ENCODE results near the gene TNIK. TPM values are rescaled to one million over a fixed set of nuclear protein-coding genes. Genes with fewer than 3 reads are reported as not detected.
"Not testable (repeated sequence)": the region's sequence is repeated elsewhere in the genome, so short reads cannot be mapped to it uniquely, and the experiment has no call there.

The TNIK gene
- polyA plus RNA-seq, 1 donor from 2014 or later: 19.3 TPM

DNA sequence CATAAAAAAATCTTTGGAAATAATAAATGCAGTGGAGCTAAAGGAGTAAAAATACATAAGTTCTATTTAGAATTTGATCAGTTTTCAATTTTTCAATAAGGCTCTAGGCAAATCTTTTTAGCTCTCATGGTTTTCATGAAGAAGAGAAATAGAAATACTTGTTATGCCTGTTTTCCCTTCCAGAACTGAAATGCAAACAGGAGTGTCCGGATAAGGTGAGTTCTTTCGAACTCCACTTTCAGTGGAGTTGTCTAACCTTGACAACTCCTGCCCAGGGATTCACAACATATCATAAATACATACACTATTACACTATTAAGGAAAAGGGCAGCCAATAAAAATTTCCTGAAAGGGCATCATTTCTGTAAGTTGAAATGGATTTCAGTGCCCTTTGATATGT, 217.3 kb downstream of the TNIK start:
- no peaks in the 10 kb centered on the region for H3K9me2 ChIP-seq (ENCODE audit: insufficient read depth, low read length)
- H2AFZ ChIP-seq (ENCODE audit: low read depth, low read length): no peak overlapping the region
- H3K4me2 ChIP-seq (ENCODE audit: low read length): no peak overlapping the region
- no peak overlapping the region for H3K4me3 ChIP-seq (ENCODE audit: low read length)
- H3K36me3 ChIP-seq (ENCODE audit: insufficient read depth, low read length): no peaks in the 10 kb centered on the region
- no peaks in the 10 kb centered on the region for H3K79me2 ChIP-seq (replicated peaks; ENCODE audit: insufficient read depth, low read length)
- TF ChIP-seq, protein P1, sequence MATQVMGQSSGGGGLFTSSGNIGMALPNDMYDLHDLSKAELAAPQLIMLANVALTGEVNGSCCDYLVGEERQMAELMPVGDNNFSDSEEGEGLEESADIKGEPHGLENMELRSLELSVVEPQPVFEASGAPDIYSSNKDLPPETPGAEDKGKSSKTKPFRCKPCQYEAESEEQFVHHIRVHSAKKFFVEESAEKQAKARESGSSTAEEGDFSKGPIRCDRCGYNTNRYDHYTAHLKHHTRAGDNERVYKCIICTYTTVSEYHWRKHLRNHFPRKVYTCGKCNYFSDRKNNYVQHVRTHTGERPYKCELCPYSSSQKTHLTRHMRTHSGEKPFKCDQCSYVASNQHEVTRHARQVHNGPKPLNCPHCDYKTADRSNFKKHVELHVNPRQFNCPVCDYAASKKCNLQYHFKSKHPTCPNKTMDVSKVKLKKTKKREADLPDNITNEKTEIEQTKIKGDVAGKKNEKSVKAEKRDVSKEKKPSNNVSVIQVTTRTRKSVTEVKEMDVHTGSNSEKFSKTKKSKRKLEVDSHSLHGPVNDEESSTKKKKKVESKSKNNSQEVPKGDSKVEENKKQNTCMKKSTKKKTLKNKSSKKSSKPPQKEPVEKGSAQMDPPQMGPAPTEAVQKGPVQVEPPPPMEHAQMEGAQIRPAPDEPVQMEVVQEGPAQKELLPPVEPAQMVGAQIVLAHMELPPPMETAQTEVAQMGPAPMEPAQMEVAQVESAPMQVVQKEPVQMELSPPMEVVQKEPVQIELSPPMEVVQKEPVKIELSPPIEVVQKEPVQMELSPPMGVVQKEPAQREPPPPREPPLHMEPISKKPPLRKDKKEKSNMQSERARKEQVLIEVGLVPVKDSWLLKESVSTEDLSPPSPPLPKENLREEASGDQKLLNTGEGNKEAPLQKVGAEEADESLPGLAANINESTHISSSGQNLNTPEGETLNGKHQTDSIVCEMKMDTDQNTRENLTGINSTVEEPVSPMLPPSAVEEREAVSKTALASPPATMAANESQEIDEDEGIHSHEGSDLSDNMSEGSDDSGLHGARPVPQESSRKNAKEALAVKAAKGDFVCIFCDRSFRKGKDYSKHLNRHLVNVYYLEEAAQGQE (IDR thresholded peaks at IDR 0.05; ENCODE audit: borderline replicate concordance): no peak
- TF ChIP-seq MXI1 (conservative IDR thresholded peaks at IDR 0.05; ENCODE audit: poor library complexity, severe bottlenecking) (no peak), RAD21 (conservative IDR thresholded peaks at IDR 0.05) (no peak), EP300 (conservative IDR thresholded peaks at IDR 0.05; ENCODE audit: poor library complexity, severe bottlenecking) (no peak), SMC3 (conservative IDR thresholded peaks at IDR 0.05; ENCODE audit: poor library complexity) (no peak), POLR2AphosphoS5 (IDR thresholded peaks at IDR 0.05) (no peak), EZH2 (IDR thresholded peaks at IDR 0.05; ENCODE audit: borderline replicate concordance, insufficient read depth, low read length, poor library complexity, severe bottlenecking) (no peak), TAF1 (IDR thresholded peaks at IDR 0.05; ENCODE audit: low read depth) (no peak)
- TF ChIP-seq, protein P2, sequence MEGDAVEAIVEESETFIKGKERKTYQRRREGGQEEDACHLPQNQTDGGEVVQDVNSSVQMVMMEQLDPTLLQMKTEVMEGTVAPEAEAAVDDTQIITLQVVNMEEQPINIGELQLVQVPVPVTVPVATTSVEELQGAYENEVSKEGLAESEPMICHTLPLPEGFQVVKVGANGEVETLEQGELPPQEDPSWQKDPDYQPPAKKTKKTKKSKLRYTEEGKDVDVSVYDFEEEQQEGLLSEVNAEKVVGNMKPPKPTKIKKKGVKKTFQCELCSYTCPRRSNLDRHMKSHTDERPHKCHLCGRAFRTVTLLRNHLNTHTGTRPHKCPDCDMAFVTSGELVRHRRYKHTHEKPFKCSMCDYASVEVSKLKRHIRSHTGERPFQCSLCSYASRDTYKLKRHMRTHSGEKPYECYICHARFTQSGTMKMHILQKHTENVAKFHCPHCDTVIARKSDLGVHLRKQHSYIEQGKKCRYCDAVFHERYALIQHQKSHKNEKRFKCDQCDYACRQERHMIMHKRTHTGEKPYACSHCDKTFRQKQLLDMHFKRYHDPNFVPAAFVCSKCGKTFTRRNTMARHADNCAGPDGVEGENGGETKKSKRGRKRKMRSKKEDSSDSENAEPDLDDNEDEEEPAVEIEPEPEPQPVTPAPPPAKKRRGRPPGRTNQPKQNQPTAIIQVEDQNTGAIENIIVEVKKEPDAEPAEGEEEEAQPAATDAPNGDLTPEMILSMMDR (IDR thresholded peaks at IDR 0.05; ENCODE audit: poor library complexity, severe bottlenecking): no peak
- H3K27me3 ChIP-seq (ENCODE audit: insufficient read depth, low read depth, low read length): no peaks in the 10 kb centered on the region
- H3K9me3 ChIP-seq (ENCODE audit: low read length): no peaks in the 10 kb centered on the region
- H3F3A ChIP-seq (ENCODE audit: insufficient read depth, low read length, poor library complexity, severe bottlenecking): no peaks in the 10 kb centered on the region
- H3K9ac ChIP-seq (ENCODE audit: low read length): no peak overlapping the region
- H3K27ac ChIP-seq (ENCODE audit: low read length): no peak overlapping the region
- H4K20me1 ChIP-seq (ENCODE audit: insufficient read depth): no peaks in the 10 kb centered on the region

DNA sequence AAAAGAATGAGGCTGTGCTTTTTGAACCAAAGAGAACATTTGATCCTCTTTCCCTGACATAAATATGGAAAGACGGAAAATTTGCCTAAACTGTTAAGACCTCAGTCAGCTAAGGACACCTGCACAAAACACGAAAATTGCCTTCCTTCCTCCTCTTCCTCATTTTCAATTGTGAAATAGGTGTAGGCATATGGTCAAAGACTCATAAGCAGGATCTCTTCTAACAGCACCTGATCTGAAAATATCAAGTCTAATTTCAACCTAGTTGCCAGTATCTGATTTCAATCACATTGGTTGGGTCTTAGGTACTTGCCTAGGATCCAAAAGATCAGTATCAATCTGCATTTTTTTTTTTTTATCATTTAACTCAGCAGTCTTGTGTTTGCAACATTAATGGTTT, 218.0 kb downstream of the TNIK start:
- Histone ChIP-seq H4K20me1 (ENCODE audit: insufficient read depth) (no peaks in the 10 kb centered on the region), H3F3A (ENCODE audit: insufficient read depth, low read length, poor library complexity, severe bottlenecking) (no peaks in the 10 kb centered on the region), H3K4me3 (ENCODE audit: low read length) (no peak overlapping the region), H3K4me2 (ENCODE audit: low read length) (no peak overlapping the region), H3K36me3 (ENCODE audit: insufficient read depth, low read length) (no peaks in the 10 kb centered on the region), H3K27me3 (ENCODE audit: insufficient read depth, low read depth, low read length) (no peaks in the 10 kb centered on the region), H2AFZ (ENCODE audit: low read depth, low read length) (no peak overlapping the region), H3K9ac (ENCODE audit: low read length) (no peak overlapping the region), H3K79me2 (replicated peaks; ENCODE audit: insufficient read depth, low read length) (no peaks in the 10 kb centered on the region), H3K9me3 (ENCODE audit: low read length) (no peaks in the 10 kb centered on the region), H3K9me2 (ENCODE audit: insufficient read depth, low read length) (no peaks in the 10 kb centered on the region), H3K27ac (ENCODE audit: low read length) (no peak overlapping the region)
- TF ChIP-seq EZH2 (IDR thresholded peaks at IDR 0.05; ENCODE audit: borderline replicate concordance, insufficient read depth, low read length, poor library complexity, severe bottlenecking) (no peak), POLR2AphosphoS5 (IDR thresholded peaks at IDR 0.05) (no peak), TAF1 (IDR thresholded peaks at IDR 0.05; ENCODE audit: low read depth) (no peak), MXI1 (conservative IDR thresholded peaks at IDR 0.05; ENCODE audit: poor library complexity, severe bottlenecking) (no peak), SMC3 (conservative IDR thresholded peaks at IDR 0.05; ENCODE audit: poor library complexity) (no peak), EP300 (conservative IDR thresholded peaks at IDR 0.05; ENCODE audit: poor library complexity, severe bottlenecking) (no peak), RAD21 (conservative IDR thresholded peaks at IDR 0.05) (no peak)
- TF ChIP-seq, protein P2 (IDR thresholded peaks at IDR 0.05; ENCODE audit: poor library complexity, severe bottlenecking): no peak
- TF ChIP-seq, protein P1 (IDR thresholded peaks at IDR 0.05; ENCODE audit: borderline replicate concordance): no peak

DNA sequence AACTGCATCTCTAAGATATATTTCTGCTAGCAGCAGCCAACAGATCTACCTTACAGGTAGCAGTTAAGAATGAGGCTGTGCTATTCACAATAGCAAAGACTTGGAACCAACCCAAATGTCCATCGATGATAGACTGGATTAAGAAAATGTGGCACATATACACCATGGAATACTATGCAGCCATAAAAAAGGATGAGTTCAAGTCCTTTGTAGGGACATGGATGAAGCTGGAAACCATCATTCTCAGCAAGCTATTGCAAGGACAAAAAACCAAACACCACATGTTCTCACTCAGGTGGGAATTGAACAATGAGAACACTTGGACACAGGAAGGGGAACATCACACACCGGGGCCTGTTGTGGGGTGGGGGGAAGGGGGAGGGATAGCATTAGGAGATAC, 218.6 kb downstream of the TNIK start:
- H3K9me3 ChIP-seq (ENCODE audit: low read length); H3F3A ChIP-seq (ENCODE audit: insufficient read depth, low read length, poor library complexity, severe bottlenecking); H3K9ac ChIP-seq (ENCODE audit: low read length); H3K79me2 ChIP-seq (replicated peaks; ENCODE audit: insufficient read depth, low read length); H3K9me2 ChIP-seq (ENCODE audit: insufficient read depth, low read length); H4K20me1 ChIP-seq (ENCODE audit: insufficient read depth); H3K4me3 ChIP-seq (ENCODE audit: low read length); H3K4me2 ChIP-seq (ENCODE audit: low read length); H2AFZ ChIP-seq (ENCODE audit: low read depth, low read length); H3K27me3 ChIP-seq (ENCODE audit: insufficient read depth, low read depth, low read length); H3K27ac ChIP-seq (ENCODE audit: low read length); H3K36me3 ChIP-seq (ENCODE audit: insufficient read depth, low read length): not testable (repeated sequence)
